Left renal pelvis (tissue), 4 donors: ENCODE measurements around the gene CARD14. TPM values are rescaled to one million over a fixed set of nuclear protein-coding genes. Genes with fewer than 3 reads are reported as not detected.

Source experiments
- DNase-seq, 4 donors: peaks; one replicate each; pipeline ENCODE4 v3.0.0-alpha.2; 2013; ENCODE audit warnings: low read depth in 4 of 4, low spot score in 3 of 4
- polyA plus RNA-seq, 4 donors: library from polyadenylated mRNA; unstranded; fragments of 120-200 nt; gene quantifications; one replicate each; pipeline ENCODE4 v1.2.1, GENCODE V29; 2013; ENCODE audit not compliant: insufficient read length in 4 of 4

Gene CARD14
- polyA plus RNA-seq, 4 donors: 0.59 to 3.5 (median 1.7) TPM

DNA sequence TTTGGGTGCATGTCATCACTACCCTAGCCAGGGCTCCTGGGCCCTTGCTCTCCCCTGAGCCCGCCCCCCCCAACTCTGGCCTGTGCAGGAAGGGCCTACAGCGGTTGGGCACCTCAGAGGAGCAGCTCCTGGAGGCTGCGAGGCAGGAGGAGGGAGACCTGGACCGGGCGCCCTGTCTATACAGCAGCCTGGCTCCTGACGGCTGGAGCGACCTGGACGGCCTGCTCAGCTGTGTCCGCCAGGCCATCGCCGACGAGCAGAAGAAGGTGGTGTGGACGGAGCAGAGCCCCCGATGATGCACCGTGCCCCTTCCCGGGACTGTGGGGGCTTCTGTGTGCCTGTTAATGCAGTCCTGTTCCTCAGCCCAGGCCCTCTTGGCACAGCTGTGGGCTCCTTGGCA, 38.2 kb downstream of the CARD14 start:
- DNase-seq: no peak

DNA sequence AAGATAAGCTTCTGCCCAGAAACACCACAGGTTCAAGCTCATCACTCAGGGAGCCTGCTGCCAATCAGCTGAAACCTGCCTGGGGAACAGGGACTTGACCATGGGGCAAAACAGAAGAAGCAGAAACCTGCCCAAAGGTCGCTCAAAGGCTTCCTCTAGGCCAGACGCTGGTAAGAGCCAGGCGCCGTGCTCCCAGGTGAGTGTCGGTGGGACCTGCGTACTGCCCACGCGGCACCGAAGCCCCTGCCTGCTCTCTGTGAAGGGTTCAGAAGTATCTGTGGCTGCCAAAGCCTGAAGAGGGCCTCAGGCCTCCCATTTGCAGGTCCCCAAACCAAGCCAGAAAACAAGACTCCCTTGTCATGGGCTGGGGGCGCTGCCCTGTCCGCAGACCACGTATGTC, 39.9 kb downstream of the CARD14 start:
- no peak for DNase-seq

DNA sequence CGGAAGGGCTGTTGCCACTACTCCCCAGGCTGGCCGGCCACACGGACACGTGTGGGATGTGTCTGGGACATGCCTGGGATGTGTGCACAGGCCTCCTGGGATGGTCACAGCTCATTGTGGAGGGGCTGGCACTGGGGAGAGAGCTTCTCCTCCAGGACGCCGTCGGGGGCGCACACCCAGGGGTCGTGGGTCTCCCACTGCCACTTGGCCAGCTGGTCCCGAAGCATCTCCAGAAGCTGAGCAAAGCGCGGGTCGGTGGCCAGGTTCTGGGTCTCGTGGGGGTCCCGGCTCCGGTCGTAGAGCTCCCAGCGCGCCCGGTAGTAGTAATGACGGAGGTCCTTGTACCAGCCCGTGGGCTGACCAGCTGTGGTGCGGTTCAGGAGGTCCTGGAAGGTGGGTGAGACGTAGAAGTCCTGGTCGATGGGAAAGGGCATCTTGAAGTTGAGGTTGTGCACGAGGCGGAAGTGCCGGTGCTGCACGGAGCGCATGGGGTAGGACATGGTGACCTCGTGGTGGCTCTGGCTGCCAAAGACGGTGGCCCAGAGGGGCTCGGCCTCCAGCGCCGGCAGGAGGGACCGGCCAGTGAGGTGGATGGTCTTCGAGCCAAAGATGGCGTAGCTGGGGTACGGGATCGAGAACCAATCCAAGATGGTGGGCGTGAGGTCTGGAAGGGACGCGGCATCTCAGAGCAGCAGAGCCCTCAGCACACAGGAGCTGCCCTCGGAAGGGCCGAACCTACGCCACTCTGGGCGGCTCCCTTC, 40.7 kb downstream of the CARD14 start:
- no peak for DNase-seq

DNA sequence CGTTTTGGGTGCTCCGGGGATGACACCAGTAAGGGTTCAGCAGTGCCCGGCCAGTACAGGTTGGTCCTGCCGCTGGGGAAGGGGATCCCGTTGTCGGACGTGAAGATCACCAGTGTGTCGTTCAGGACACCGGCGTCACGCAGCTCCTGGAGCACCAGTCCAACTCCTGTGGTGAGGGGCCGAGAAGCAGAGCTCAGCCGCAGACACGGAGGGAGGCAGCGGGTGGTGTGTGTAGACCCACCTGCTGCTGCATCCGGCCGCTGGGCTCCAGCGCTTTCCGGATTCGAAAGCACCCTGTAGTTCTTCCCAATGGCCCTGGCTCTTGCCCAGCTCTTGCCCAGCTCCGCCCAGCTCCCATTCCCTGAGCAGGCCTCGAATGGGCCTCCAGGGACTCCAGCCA, 42.3 kb downstream of the CARD14 start:
- DNase-seq: no peak

DNA sequence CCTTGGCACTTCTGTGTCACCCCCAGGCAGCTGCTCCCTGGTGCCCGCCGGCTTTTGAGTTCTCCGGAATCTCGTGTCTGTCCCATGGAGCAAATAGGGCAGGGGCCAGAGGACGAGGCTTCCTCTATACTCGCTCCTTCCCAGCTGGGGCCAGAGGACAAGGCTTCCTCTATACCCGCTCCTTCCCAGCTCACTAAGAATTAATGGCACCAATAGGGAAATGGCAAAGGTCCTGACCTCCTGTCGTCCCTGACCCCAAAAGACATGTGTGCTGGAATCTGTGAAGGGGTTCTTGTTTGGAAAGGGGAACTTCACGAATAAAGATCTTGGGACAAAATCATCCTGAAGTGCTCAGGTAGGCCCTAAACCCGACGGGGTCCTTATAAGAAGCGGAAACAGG, 42.7 kb downstream of the CARD14 start:
- DNase-seq: no peak

DNA sequence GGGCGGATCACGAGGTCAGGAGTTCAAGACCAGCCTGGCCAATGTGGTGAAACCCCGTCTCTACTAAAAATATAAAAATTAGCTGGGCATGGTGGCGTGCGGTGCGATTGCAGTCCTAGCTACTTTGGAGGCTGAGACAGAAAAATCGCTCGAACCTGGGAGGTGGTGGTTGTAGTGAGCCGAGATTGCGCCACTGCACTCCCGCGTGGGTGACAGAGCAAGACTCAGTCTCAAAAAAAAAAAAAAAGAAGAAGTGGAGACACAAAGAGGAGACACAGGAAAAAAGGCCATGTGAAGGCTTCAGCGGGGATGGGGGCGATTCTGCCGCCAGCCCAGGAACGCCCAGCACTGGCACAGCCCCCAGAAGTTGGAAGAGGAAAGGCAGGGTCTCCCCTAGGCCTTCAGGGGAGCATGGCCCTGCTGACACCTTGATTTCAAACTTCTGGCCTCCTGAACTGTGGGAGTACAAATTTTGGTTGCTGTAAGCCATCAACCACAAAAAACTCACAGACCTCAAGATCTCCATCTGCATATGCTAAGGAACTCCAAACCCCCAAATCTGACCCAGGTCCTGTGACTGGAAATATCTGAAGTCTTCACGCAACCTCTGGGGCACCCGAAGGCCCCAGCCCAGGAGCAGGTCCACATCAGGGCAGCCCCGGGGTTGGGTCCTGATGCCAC, 43.3 kb downstream of the CARD14 start:
- DNase-seq: no peak

DNA sequence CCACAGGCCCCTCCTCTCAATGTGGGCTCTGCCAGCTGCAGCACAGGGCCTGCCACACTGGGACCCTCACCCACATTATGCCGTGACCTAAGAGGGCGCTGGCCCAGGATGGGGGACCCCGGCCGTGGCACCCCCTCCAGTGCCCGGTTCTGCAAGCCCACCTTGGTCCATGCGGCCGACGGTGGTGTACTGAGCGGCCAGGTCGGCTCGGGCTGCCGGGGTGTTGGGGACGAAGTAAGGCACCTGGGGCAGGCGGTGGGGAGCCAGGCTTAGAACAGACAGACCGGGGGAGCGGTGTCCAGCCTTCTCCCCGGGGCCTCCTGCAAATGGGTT, 43.8 kb downstream of the CARD14 start:
- no peak for DNase-seq

DNA sequence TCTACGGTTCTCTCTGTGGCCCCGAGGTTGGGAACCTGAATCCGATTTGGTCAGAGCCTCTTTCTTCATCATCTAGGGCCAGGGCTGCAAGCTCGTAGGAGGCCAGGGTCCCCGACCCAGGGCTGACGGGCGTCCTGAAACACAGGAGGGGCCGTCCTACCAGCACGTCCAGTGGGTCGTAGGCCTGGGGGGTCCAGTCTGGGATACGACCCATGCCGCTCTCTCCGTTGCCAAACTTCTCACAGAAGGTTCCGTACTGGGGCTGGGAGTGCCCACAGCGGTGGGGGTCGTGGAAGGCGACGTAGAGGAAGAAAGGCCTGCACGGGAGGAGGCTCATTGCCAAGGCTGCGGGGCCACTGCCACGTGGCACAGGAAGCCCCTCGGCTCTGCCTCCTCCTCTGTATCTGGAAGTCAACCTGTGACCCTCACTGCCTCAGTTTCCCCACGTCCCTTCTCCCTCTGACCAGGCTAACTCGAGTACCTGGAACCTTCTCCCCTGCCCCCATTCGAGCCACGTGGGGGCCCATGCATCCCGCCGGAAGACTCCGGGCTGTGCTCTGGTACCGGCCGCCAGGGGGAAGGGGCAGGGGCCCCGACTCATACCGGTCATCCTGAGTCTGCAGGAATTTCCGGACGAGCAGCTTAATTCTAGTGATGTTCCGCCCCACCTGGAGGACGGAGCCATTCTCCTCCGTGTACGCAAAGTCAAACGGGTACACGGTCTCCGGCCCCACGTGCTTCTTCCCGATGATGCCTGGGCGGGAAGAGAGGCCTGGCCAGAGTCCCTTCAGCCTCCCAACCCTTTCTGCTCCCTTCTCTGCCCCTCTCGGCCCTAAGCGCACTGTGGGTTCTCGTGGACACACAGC, 44.4 kb downstream of the CARD14 start:
- no peak for DNase-seq

DNA sequence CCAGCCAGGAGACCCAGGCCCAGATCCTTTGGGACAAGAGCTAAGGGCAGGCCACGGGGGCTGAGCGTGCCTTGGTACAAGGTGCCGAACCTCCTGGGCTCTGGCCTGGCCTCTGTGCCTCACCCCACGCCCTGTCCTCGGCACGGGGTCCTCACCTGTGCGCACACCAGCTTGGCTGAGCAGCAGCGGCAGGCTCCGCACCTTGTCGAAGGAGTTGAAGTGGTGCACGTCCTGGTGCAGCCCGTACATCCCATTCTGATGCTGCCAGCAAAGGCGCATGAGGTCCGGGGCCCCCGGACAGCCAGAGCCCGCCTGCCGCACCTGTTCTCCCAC, 45.0 kb downstream of the CARD14 start:
- DNase-seq: no peak

DNA sequence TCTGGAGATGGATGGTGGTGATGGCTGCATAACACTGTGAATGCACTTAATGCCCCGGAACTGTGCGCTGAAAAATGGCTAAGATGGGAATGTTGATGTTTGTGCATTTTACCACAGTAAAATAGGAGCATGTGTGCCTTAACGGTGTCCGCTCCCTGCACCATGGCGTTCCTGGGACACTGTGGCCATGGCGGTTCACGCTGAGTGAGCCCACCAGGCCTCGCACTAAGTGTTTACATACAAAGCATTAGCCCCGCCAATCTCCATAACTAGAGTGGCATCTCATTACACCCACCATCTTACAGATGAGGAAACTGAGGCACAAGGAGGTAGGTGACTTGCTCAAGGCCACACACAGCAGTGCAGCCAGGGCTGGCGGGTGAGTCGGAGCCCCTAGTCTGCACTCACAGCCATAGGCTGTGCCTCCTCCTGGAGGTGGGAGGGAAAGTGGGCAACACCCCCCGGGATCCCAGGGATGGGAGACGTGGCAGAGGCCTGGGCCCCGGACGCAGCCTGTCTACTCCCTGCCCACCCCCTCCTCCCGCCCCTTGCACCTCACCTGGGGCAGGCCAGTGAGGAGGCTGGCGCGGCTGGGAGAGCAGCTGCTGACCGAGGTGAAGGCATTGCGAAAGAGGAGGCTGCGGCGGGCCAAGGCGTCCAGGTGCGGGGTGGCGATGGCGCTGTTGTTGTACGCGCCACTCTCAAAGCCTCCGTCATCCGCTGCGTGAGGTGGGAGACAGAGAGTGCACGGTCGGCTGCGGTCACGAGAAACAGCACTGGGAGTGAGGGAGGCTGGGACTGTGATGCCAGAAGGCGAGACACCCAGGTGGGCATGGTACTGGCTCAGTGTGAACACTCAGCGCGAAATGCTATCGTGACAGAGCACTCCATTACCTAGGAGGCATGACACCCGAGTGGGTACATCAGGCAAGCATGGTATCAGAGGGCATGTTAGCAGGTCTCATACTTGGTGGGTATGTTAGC, 46.9 kb downstream of the CARD14 start:
- DNase-seq: no peak

DNA sequence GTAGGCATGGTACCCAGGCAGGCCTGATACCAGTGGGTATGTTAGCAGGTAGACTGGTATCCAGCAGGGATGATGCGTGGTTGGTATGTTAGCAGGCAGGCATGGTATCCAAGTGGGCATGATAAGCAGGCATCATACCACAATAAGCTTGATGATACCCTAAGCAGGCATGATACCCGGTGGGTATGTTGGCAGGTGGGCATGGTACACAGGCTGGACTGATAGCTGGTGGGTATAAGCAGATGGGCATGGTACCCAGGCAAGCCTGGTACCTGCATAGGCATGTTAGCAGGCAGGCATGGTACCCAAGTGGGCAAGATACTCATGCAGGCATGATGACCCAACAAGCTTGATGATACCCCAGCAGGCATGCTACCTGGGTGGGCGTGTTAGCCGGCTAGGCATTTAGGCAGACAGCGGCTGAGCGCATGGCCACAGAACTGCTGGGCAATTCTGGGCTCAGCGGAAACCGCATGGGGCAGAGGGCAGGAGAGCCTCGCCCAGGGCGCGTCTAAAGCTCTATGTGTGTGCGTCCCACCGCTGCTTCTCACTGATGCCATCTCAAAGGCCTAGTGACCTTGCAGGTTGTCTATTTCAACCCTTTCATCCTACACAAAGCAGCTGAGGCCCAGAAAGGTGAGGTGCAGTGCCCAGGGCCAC, 48.0 kb downstream of the CARD14 start:
- no peak for DNase-seq

DNA sequence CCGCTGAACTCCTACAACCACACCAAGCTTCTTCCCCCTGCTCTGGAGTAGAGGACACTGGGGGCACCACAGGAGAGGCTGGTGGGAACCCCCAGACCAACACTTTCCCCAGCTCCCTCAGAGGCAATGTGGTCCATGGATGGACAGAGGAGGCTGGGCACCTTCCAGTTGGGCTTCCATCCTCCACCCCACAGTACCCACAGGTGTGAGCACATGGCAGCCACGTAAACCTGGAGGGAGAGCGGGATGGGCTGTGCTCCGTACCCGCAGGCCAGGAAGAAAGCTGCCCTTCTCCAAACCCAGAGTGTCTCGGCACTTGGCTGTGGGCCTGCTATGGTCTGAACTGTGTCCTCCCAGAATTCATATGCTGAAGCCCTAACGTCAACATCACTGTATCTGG, 48.6 kb downstream of the CARD14 start:
- no peak for DNase-seq

DNA sequence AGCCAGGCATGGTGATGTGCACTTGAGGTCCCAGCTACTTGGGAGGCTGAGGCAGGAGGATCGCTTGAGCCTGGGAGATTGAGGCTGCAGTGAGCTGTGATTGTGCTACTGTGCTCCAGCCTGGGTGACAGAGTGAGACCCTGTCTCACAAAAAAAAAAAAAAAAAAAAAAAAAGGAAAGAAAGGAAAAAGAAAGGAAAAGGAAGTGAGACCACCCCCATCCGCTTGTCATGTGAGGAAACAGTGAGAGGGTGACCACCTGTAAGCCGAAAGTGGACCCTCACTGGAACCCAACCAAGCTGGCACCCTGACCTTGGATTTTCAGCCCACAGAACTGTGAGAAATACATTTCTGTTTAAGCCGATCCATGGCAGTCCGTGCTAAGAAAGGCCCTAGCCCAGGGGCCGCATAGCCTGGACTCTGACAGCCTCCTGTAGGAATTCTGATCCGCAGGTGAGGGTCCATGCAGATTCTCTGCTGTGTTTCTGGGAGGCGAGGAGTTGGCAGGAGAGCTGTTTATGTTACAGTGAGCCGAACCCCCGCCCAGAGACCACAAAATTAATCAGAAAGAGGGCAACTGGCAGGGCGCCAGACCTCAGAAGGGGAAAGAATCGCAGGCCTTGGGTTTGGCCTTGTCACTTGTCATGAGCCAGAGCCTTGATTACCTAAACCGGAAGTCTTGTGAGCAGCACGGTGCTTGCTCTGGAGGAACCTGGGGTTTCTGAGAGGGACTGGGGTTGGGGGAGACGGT, 49.4 kb downstream of the CARD14 start:
- peak in 1 of 4 donors; percentile 49 for DNase-seq

DNA sequence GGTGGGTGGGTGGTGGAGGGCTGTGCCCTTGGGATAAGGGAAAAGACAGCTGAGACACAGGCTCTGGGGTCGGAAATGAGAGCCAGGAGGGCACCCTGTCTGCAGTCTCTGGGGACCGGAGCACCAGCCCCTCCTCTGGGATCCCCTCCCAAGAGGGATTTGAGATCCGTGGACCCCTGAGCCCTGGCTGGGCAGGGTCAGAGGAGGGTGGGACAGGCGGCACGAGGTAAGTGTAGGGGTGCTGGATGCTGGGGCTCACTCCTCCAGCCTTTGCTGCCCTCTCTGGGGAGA, 49.9 kb downstream of the CARD14 start:
- DNase-seq: no peak

DNA sequence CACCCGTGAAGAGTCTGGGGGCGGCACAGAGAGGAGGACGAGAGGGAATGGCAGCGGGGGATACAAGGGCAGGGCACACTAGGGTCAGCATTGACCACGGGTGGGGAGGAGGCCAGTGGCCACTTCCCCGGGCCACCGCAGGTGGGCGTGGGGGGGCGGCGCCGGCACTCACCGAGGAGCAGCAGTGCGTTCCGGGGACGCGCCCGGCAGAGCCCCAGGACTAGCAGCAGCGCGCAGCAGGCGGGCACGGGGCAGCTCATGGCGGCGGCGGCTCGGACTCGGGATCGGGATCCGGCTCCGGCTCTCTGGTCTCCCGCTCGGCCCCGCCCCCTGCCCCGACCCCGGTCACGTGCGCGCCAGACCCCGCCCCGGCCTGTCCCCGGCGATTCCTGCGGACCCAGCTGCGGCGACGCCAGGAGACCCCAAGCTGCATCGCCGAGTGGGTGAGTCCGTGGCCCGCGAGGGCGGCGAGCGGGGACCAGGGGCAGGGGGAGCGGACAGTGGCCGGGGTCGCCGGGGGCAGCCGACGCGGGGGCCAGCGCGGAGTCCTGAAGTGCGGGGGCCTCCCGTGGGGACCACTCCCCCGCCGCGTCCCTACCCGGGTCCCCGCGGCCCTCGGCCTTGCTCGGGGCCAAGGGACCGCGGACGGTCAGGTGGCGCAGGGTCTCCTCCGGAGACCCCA, 50.4 kb downstream of the CARD14 start, which contains the start of the genes SGSH and SLC26A11:
TSS of gene SGSH (minus strand) at position 280 of the 682 bp plus-strand sequence. CDS start at position 260, 20 bp downstream.
TSS of gene SLC26A11 (plus strand) at position 374 of the 682 bp plus-strand sequence. CDS start 1,134 bp downstream, outside the sequence.
- peak in 2 of 4 donors; percentile 36 to 55 for DNase-seq

DNA sequence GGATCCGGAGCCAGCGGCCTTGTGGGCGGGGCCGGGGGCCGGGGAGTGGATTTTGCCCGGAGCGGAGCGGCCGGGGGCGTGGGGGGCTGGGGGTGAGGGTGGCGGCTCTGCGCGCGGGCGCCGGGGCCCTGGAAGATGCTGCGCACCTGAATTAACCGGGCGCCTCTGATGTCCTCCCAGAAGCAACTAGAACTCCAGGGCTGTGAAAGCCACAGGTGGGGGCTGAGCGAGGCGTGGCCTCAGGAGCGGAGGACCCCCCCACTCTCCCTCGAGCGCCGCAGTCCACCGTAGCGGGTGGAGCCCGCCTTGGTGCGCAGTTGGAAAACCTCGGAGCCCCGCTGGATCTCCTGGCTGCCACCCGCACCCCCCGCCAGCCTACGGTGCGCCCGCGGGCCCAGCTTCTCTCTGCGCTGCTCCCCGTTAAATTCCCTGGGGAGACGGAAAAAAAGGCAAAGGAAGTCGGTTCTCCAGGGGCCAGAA, 50.9 kb downstream of the CARD14 start:
- no peak for DNase-seq

DNA sequence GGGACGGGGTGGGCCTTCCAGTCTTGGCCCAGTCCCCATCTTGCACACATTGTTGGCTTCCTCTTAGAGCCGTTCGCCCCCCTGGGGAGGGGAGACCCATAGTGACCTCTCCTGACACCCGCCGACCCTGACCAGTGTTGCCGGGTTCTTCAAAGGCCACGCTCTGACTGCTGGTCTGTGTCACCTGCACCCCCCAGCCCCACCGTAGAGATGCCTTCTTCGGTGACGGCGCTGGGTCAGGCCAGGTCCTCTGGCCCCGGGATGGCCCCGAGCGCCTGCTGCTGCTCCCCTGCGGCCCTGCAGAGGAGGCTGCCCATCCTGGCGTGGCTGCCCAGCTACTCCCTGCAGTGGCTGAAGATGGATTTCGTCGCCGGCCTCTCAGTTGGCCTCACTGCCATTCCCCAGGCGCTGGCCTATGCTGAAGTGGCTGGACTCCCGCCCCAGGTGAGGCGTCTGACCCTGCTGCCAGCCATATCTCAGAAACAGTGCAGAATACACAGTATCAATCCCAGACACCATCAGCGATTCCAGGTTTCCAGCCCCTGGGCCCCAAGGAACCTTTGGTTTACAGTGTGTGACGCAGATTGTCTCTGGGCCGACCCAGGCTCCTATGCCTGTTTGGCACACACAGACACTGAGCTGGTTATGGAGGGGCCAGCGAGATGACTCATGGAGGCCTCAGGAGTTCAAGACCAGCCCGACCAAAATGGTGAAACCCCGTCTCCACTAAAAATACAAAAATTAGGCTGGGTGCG, 51.7 kb downstream of the CARD14 start:
- no peak for DNase-seq
